Epidermal melanocyte (primary cell): ENCODE results near the gene MPPE1.
"Not testable (repeated sequence)": the region's sequence is repeated elsewhere in the genome, so short reads cannot be mapped to it uniquely, and the experiment has no call there.

Experiments used
- DNase-seq: peaks from one replicate; pipeline ENCODE4 v3.0.0; 2011; ENCODE audit warnings: low spot score; ENCODE audit not compliant: insufficient read length

Gene MPPE1

DNA sequence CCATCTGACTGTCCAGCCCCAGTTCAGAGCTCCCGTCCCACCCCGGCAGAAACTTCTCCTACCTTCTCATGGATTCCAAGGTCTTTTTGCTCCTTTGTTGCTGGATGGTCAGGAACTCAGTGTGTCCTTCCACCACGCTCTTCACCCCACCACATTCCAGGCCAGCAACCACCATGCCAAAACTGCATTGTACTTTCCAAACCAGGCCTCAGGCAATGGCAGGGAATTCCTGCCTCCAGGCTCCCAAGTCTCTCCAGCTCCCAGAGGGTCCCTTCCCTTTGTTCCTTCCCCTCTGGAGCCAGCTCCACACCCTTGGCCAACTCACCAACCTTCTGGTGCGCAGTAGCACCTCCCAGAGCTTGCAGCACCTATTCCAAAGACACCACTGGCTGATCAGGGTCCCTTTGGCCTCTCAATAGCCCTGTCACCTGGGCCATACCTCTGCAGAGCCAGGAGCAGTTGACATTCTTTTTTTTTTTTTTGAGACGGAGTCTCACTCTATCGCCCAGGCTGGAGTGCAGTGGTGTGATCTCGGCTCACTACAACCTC lies 48.8 kb downstream of the MPPE1 start:
- no peak for DNase-seq

DNA sequence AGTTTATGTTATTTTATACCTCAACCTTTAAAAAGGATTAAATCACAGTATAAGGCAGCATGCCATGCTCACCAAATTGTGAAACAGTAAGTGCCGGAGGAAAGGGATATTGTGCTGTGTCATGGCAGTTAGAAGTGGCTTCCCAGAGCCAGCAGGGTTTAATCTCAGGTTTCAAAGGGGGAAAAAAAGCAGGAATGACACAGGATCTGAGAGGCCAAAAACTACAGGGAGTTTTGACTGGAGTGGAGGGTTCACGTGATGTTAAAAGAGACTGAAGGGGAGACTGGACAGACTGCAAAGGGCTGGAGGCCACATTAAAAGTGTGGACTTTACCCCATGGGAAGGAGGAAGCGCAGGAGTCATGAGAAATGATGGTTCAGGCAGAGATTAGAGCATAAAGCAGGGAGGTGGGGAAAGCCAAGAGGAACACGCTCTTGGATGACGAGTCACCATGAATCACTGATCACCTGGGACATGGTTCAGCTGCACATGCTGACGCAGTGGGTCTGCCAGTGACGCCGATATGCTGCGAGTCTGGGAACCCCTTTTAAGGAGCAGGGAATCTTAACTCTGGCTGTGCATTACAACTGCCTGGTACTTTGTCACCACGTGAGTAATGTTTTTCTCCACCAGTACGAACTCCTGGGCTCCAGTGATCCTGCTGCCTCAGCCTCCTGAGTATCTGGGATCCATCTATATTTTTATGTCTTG lies 50.8 kb downstream of the MPPE1 start:
- no peak for DNase-seq

DNA sequence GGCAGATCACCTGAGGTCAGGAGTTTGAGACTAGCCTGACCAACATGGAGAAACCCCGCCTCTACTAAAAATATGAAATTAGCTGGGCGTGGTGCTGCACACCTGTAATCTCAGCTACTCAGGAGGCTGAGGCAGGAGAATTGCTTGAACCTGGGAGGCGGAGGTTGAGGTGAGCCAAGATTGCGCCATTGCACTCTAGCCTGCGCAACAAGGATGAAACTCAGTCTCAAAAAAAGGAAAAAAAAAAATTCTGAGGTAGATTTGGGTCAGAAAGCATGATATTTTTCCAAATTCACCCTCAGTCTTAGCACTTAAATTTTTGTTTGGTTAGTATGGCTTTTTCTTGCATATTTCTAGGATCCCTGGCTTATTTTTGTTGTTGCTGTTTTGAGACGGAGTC lies 53.6 kb downstream of the MPPE1 start:
- not testable (repeated sequence) for DNase-seq

GRCh38 chr18:11851806-11852337 lies 56.2 kb downstream of the MPPE1 start:
- no peak for DNase-seq

DNA sequence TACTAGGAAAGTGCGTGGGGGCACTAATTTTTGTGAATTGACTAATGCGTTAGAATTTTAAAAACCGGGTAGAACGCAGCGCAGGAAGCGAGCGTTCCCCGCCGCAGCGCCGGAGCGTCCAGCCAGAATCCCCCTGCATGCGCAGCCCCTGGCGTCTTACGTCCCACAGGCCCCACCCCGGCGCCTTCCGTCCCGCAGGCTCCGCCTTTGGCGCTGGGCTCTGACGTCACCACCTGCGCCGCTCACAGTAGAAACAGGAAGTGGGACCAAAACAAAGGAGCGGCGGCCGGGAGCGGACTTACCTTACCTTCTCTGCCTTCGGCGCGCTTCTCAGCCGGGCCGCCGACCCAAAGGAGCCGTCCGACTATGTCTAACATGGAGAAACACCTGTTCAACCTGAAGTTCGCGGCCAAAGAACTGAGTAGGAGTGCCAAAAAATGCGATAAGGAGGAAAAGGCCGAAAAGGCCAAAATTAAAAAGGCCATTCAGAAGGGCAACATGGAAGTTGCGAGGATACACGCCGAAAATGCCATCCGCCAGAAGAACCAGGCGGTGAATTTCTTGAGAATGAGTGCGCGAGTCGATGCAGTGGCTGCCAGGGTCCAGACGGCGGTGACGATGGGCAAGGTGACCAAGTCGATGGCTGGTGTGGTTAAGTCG lies 56.8 kb downstream of the MPPE1 start, which contains the start of gene CHMP1B:
Gene CHMP1B (plus strand): TSS at position 268 of the 660 bp plus-strand sequence. CDS start 99 bp downstream, at position 367.
- DNase-seq: peak; percentile 87

DNA sequence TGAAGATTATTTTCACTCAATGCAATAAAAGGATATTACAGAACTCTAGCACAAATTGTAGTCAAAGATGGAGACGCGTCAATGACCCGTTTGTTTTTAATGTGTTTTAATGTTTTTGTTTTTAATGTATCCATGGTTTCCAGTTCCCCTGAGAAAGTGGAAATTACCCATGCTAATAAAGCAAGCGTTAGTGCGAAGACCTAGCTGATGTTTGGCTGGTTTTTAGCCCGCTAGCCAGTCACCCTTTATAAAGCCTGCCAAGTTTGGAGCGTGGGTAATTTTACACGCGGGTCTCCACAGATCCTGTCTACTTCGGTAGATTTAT lies 57.3 kb downstream of the MPPE1 start:
- no peak for DNase-seq

DNA sequence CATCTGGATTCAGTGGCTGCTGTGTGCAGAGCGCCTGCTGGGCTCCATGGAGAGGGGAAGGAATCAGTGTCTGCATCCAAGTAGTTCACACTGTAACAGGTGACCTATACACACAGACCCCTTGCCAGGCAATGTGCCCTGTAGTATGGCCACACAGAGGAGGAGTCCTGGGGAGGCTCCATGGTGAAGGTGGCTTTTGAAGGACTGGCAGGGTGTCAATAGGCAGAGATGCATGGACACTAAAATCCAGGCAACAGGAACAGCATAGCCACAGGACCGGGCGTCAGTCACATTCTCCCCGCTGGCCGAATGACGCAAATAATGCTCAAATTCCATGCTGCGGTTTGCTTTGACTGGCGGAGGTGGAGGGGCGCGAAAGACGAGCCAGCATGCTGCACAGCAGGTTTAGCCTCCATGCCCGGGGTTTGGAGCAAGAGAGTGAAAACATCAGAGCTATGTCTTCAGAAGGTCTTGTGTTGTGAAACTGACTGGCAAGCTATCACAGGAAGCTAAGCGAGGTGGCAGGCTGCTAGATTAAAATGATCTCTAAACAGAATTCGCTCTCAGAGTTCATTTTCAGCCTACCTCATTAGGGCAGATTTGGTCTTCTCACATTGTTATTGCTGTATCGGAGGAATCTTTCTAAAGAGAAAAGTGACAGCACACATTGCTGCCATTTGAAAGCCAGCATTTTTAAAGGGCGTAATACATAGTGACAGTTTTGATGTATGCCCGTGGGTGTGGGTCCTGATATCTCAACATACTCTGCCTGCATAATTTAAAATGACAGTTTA lies 58.1 kb downstream of the MPPE1 start:
- no peak for DNase-seq

DNA sequence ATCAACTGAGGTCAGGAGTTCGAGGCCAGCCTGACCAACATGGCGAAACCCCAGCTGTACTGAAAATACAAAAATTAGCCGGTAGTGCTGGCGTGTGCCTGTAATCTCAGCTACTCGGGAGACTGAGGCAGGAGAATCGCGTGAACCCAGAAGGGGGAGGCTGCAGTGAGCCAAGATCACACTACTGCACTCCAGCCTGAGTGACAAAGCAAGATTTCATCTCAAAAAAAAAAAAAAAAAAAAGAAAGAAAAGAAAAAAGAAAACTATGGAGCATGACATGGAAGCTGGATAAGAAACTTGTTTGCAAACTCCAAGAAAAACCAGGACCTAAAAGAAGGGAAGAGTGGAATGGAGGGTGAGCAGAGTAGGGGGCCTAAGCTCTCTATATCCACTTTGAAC lies 58.8 kb downstream of the MPPE1 start:
- DNase-seq: no peak

DNA sequence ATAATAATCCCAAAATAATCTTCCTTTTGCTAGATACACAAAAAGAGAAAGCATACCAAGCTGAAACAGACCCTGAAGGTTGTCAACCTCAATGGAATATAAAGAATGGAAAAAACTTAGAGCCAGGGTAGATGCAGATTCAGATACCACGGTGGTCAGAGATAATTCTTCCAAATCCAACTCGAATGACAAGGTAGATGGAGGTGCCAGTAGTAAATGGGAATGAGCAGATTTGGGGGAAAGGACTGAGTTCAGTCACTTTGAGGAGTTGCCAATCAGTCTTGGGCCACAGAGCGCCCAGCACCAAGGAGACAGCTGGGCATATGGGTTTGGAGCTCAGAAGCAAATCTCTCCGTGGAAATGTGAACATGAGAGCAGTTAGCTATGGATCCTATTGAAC lies 60.3 kb downstream of the MPPE1 start:
- no peak for DNase-seq

DNA sequence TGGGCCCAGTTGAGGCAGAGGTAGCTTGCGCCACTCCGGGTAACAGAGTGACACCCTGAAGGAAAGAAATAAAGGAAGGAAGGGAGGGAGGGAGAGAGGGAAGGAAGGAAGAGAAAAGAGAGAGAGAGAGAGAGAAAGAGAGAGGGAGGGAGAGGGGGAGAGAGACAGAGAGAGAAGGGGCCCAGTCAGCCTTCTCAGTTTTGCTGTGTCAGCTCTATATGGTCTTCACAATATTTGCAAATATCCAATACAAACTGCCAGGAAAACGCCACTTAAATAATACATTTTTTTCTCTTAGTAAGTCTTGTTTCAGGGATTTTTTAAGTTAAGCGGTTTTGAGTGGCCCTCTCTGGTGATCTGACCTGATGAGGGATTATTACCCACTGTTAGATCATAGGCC lies 62.5 kb downstream of the MPPE1 start:
- no peak for DNase-seq

DNA sequence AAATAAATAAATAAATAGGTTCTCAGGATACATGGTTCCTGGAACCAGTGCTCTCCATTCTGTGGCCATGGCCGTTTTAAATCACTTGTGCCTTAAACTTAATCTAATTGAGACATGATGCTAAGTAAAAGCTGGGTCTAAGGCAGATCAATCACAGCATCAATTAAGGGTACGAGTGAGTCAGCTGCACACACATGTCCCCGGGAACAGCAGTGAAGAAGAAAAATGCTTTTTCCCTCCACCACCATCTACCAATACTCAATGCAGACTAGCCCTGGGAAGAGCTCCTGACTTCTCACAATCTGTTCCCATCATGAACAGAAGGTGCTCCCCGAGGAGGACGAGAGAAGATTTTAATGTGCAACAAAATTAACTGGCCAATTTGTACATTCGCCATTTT lies 63.7 kb downstream of the MPPE1 start:
- no peak for DNase-seq

GRCh38 chr18:11842562-11842961 lies 65.6 kb downstream of the MPPE1 start:
- no peak for DNase-seq

DNA sequence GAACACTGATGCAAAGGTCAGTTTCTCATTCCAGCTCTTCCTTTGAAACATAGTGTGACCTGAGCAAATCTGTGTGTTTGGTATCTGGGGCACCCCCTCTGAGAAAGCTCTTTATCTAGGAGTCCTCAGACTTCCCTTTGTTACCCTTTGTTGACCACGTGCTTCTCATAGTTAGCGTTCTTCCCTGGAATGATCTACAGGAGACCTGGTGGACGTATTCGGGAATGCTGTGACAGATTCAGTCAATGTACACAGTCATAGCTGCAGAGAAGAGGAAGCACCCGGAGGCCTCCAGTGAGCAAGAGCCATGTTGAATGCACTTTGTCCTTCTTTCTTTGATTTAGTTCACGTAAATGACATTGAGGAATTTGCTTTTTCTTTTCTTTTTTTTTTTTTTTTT lies 67.6 kb downstream of the MPPE1 start:
- no peak for DNase-seq

GRCh38 chr18:11839556-11839955 lies 68.6 kb downstream of the MPPE1 start:
- no peak for DNase-seq

- DNase-seq: no peak
Measured at GRCh38 chr18:11834772-11835171, 73.3 kb downstream of the MPPE1 start.
